Peyer's patch (tissue), 4 donors: ENCODE data around the gene MTM1. TPM values are rescaled to one million over a fixed set of nuclear protein-coding genes. Genes with fewer than 3 reads are reported as not detected.

Experiments
- DNase-seq, 3 donors: peaks; one replicate each; pipeline ENCODE4 v3.0.0-alpha.2; 2017 to 2019
- H3K27ac ChIP-seq, 4 donors: fragments of 200-600 bp; sonication (generic); one replicate each; pipeline ENCODE4 v1.5.1; 2016 to 2019
- H3K27me3 ChIP-seq, 2 donors: fragments of 200-600 bp; sonication (generic); one replicate each; pipeline ENCODE4 v1.5.1; 2019
- H3K36me3 ChIP-seq, 3 donors: fragments of 200-600 bp; sonication (generic); one replicate each; pipeline ENCODE4 v1.5.1; 2016 to 2019
- H3K4me1 ChIP-seq, 4 donors: fragments of 200-600 bp; sonication (generic); one replicate each; pipeline ENCODE4 v1.5.1; 2016 to 2019
- H3K4me3 ChIP-seq, 4 donors: fragments of 200-600 bp; sonication (generic); 1 replicate in 3 of 4; 2 replicates in 1 of 4; pipeline ENCODE4 v1.5.1; 2016 to 2019; ENCODE audit warnings: mild to moderate bottlenecking in 1 of 4
- H3K9me3 ChIP-seq, 4 donors: fragments of 200-600 bp; sonication (generic); one replicate each; pipeline ENCODE4 v1.5.1; 2016 to 2019; ENCODE audit warnings: mild to moderate bottlenecking in 1 of 4
- CTCF ChIP-seq, 6 experiments: fragments of 450-650 bp in 4 of 6; fragments of 200-600 bp in 2 of 6; sonication (generic) in 1 of 6; IDR thresholded peaks; one replicate each; pipeline ENCODE4 v1.5.1; 2017 to 2019; ENCODE audit warnings: antibody characterized with exemption in 6 of 6, mild to moderate bottlenecking in 3 of 6, moderate library complexity in 1 of 6
- POLR2A ChIP-seq, 2 donors: fragments of 450-650 bp; IDR thresholded peaks; one replicate each; pipeline ENCODE4 v1.5.1; 2017; ENCODE audit warnings: antibody characterized with exemption in 2 of 2, mild to moderate bottlenecking in 2 of 2, moderate library complexity in 2 of 2
- total RNA-seq, 4 donors: library from RNA; depleted of rRNA; stranded (reverse); fragments of >200 nt; gene quantifications; one replicate each; pipeline ENCODE4 v1.1.0, GENCODE V29; 2016

Gene MTM1
- total RNA-seq, 4 donors from 2014 or later, result 12.4 to 22.2 (median 18.1) TPM

GRCh38 chrX:150569155-150569477, 695 bp downstream of the MTM1 start:
- DNase-seq, result peak in 2 of 3 donors; percentile 64 to 78
- no peak for TF ChIP-seq POLR2A (IDR thresholded peaks at IDR 0.05)
- no peak for TF ChIP-seq CTCF (IDR thresholded peaks at IDR 0.05)

DNA sequence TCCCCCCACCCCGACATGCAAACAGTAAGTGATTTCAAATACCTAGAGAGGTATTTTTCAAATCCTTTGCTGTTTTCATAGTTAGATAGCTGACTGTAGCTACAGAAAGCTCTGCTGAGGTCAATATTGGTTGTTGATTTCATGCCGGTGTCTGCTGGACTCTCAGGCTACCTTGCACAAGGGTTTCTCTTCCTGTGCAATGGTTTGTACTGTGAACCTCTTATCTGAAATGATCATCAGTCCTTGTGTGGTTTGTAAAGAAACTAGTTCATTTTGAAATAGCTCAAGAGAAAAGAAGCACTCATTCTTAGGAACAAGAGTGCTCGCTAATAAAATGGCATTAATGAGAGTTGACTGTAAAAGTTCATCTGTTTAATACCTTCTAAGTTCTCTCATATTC, 2.1 kb downstream of the MTM1 start:
- Histone ChIP-seq H3K27me3 (no peaks in the 10 kb centered on the region), H3K9me3 (no peaks in the 10 kb centered on the region), H3K36me3 (no peaks in the 10 kb centered on the region), H3K27ac (peak overlapping the region in 3 of 4 donors; percentile 37 to 95 (median 87)), H3K4me3 (peak overlapping the region in 2 of 4 donors; percentile 75 to 86), H3K4me1 (peaks cover 0 to 29% (median 0%) of the 10 kb centered on the region in 4 donors)
- DNase-seq, result no peak
- TF ChIP-seq CTCF (IDR thresholded peaks at IDR 0.05), result no peak
- no peak for TF ChIP-seq POLR2A (IDR thresholded peaks at IDR 0.05)

More at GRCh38 chrX:150569155-150569477, 695 bp downstream of the MTM1 start:
- Histone ChIP-seq H3K9me3 (no peaks in the 10 kb centered on the region), H3K36me3 (no peaks in the 10 kb centered on the region), H3K27ac (peak overlapping the region; percentile 87 to 97 (median 92)), H3K27me3 (no peaks in the 10 kb centered on the region), H3K4me1 (peaks cover 0 to 18% (median 0%) of the 10 kb centered on the region in 4 donors), H3K4me3 (peak overlapping the region; percentile 68 to 86 (median 73))

DNA sequence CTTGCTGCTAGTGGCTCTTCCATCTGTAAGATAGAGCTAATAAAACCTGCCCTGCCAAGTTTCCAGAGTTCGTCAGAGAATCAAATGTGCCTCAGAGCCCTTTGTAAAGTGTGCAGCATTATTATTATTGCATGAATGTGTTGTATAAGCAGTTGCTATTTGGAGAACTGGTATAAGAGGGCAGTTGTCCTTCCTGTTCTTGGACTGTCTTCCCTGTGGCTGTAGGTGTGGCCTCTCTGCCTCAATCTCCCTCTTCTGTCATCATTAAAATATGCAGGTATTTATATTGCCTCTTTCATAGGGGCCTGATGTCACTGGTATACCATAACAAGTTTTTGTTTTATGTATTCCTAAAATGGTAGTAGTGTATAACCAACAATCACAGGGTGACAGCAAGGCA, 3.8 kb downstream of the MTM1 start:
- no peak for DNase-seq
- Histone ChIP-seq H3K27me3 (no peaks in the 10 kb centered on the region), H3K4me1 (peaks cover 0 to 39% (median 0%) of the 10 kb centered on the region in 4 donors), H3K9me3 (no peaks in the 10 kb centered on the region), H3K36me3 (no peaks in the 10 kb centered on the region), H3K27ac (peak overlapping the region in 3 of 4 donors; percentile 14 to 95 (median 41)), H3K4me3 (no peak overlapping the region)
- TF ChIP-seq POLR2A (IDR thresholded peaks at IDR 0.05), result no peak
- TF ChIP-seq CTCF (IDR thresholded peaks at IDR 0.05), result no peak

DNA sequence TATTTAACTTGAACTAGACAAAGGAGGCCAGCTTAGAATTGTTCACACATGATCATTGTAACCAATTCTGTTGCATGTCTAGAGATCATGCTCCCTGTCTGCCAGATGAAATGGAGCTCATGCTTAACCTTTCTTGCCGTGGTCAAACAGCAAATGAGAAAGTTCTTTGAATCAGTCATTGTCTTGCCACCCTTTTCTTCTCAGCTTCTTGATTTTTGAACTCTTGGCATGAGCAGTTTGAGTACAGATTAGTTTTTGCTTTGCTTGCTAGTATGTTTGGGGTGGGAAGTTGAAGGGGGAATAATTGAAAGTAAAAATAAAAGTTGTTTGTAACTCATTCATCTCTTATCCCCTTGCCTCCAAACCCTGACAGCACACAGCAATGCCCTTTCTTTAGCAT, 4.7 kb downstream of the MTM1 start:
- Histone ChIP-seq H3K4me1 (peaks cover 0 to 39% (median 0%) of the 10 kb centered on the region in 4 donors), H3K27me3 (no peaks in the 10 kb centered on the region), H3K36me3 (no peaks in the 10 kb centered on the region), H3K27ac (peak overlapping the region in 3 of 4 donors; percentile 9 to 95 (median 41)), H3K4me3 (no peak overlapping the region), H3K9me3 (no peaks in the 10 kb centered on the region)
- DNase-seq, result no peak
- TF ChIP-seq CTCF (IDR thresholded peaks at IDR 0.05) (no peak), POLR2A (IDR thresholded peaks at IDR 0.05) (no peak)

DNA sequence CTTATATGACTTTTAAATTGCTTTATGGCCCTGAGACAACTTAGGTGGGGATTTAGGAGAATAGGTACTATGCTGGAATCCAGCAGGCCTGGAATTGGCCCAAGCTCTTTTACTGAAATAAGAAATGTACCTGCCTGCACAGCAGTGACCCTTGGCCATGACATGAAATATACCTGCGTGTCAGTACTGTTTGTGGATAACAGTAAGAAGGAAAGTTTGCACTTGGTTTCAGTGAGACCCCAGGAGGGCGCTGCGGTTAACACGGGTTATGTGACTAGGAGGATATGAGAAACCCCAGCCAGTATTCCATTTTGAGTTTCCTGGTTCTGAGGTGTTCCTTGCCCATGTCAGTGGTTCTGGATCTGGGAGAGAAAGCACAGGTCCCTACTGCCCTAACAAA, 5.3 kb downstream of the MTM1 start:
- Histone ChIP-seq H3K27ac (peak overlapping the region; percentile 9 to 95 (median 36)), H3K27me3 (no peaks in the 10 kb centered on the region), H3K4me1 (peaks cover 0 to 39% (median 0%) of the 10 kb centered on the region in 4 donors), H3K9me3 (no peaks in the 10 kb centered on the region), H3K4me3 (no peak overlapping the region), H3K36me3 (no peaks in the 10 kb centered on the region)
- DNase-seq, result peak in 2 of 3 donors; percentile 45 to 53
- TF ChIP-seq POLR2A (IDR thresholded peaks at IDR 0.05) (no peak), CTCF (IDR thresholded peaks at IDR 0.05) (no peak)
